B cell (primary cell): ENCODE measurements around the gene TOMM22. TPM values are rescaled to one million over a fixed set of nuclear protein-coding genes. Genes with fewer than 3 reads are reported as not detected.
A peak's percentile ranks its signal among the peaks of the same experiment; 100 is the strongest.

Experiments used
- ATAC-seq: fragments of 200-7000 bp; cut with Tn5 transposase; one replicate; pipeline ENCODE4 v1.10.0; 2021; ENCODE audit warnings: low read depth, mild to moderate bottlenecking, moderate number of reproducible peaks, moderate library complexity
- CTCF ChIA-PET: fragments of 350-600 bp; sonication (Branson Sonifier 250); formaldehyde crosslinking; loops from one replicate; lab custom pipeline; 2021; ENCODE audit warnings: antibody characterized with exemption, inconsistent platforms; lab: Charles Lee
- POLR2A ChIA-PET: fragments of 350-600 bp; sonication (Branson Sonifier 250); formaldehyde crosslinking; loops from one replicate; lab custom pipeline; 2021; ENCODE audit warnings: antibody characterized with exemption; lab: Charles Lee
- DNase-seq: peaks from one replicate; pipeline ENCODE4 v3.0.0; 2013
- H2AFZ ChIP-seq: 2 replicates; pipeline ENCODE4 v1.6.1; 2012; ENCODE audit warnings: mild to moderate bottlenecking, low read depth, low read length; ENCODE audit not compliant: insufficient read depth, poor library complexity, severe bottlenecking
- H3K27ac ChIP-seq, 2 donors: 1 replicate in 1 of 2; 2 replicates in 1 of 2; pipeline ENCODE4 v1.5.1; 2012 to 2013; ENCODE audit warnings: low read length in 2 of 2, mild to moderate bottlenecking in 2 of 2, moderate library complexity in 1 of 2
- H3K27me3 ChIP-seq, 4 experiments: fragments of 200-600 bp in 1 of 4; sonication (generic) in 1 of 4; replicated peaks in 1 of 4; 1 replicate in 2 of 4; 2 replicates in 2 of 4; pipeline versions ENCODE4 v1.6.1 to v1.7.0; 2013 to 2016; ENCODE audit warnings: low read length in 3 of 4, mild to moderate bottlenecking in 2 of 4, mixed read lengths in 1 of 4, moderate library complexity in 1 of 4; ENCODE audit not compliant: insufficient read depth in 4 of 4, control insufficient read depth in 3 of 4; ENCODE audit errors: control extremely low read depth in 1 of 4
- H3K36me3 ChIP-seq, 2 experiments: replicated peaks in 1 of 2; 1 replicate in 1 of 2; 2 replicates in 1 of 2; pipeline versions ENCODE4 v1.6.1 to v1.7.1; 2013; ENCODE audit warnings: low read length in 1 of 2; ENCODE audit not compliant: insufficient read depth in 2 of 2, control insufficient read depth in 1 of 2; ENCODE audit errors: control extremely low read depth in 1 of 2, extremely low read depth in 1 of 2
- H3K4me1 ChIP-seq, 2 donors: fragments of 200-600 bp in 1 of 2; sonication (generic) in 1 of 2; 1 replicate in 1 of 2; 2 replicates in 1 of 2; pipeline versions ENCODE4 v1.5.1 to v1.6.1; 2013 to 2017; ENCODE audit warnings: low read length in 2 of 2; ENCODE audit not compliant: control insufficient read depth in 2 of 2, insufficient read depth in 2 of 2
- H3K4me2 ChIP-seq: replicated peaks from 2 replicates; pipeline ENCODE3; 2012; ENCODE audit warnings: mild to moderate bottlenecking, low read depth, low read length; ENCODE audit not compliant: poor library complexity, severe bottlenecking
- H3K4me3 ChIP-seq, 5 experiments: fragments of 200-600 bp in 1 of 5; sonication (generic) in 1 of 5; 1 replicate in 3 of 5; 2 replicates in 2 of 5; pipeline versions ENCODE4 v1.5.1 to v1.7.0; 2011 to 2016; ENCODE audit warnings: low read length in 4 of 5, mild to moderate bottlenecking in 4 of 5, low read depth in 2 of 5, control low read depth in 1 of 5, moderate library complexity in 1 of 5; ENCODE audit not compliant: insufficient read depth in 1 of 5; ENCODE audit errors: control extremely low read depth in 1 of 5, extremely low read depth in 1 of 5
- H3K79me2 ChIP-seq: fragments of 200-600 bp; sonication (generic); one replicate; pipeline ENCODE4 v1.6.0; 2016; ENCODE audit warnings: low read length; ENCODE audit not compliant: control insufficient read depth, insufficient read depth
- H3K9ac ChIP-seq: fragments of 200-600 bp; sonication (generic); 2 replicates; pipeline ENCODE4 v1.6.1; 2017; ENCODE audit warnings: mild to moderate bottlenecking, low read length, moderate library complexity
- H3K9me3 ChIP-seq, 3 donors: one replicate each; pipeline versions ENCODE4 v1.6.1 to v1.7.1; 2013; ENCODE audit warnings: low read length in 2 of 3; ENCODE audit not compliant: control insufficient read depth in 2 of 3, insufficient read depth in 1 of 3; ENCODE audit errors: control extremely low read depth in 1 of 3
- H4K20me1 ChIP-seq: 2 replicates; pipeline ENCODE4 v1.6.0; 2012; ENCODE audit warnings: mild to moderate bottlenecking, low read length; ENCODE audit not compliant: insufficient read depth, control insufficient read depth, poor library complexity, severe bottlenecking
- H3K27ac Mint-ChIP-seq: one replicate; pipeline ENCODE4 v1.8.0; 2021; ENCODE audit warnings: mixed read lengths
- H3K27me3 Mint-ChIP-seq: one replicate; pipeline ENCODE4 v1.8.0; 2021; ENCODE audit warnings: mixed read lengths
- H3K4me1 Mint-ChIP-seq: one replicate; pipeline ENCODE4 v1.8.0; 2021; ENCODE audit warnings: mixed read lengths
- H3K4me3 Mint-ChIP-seq: one replicate; pipeline ENCODE4 v1.8.0; 2021; ENCODE audit warnings: mixed read lengths
- H3K9me3 Mint-ChIP-seq: one replicate; pipeline ENCODE4 v1.8.0; 2022; ENCODE audit warnings: mixed read lengths; ENCODE audit not compliant: insufficient read depth
- CTCF ChIP-seq: fragments of 200-600 bp; IDR thresholded peaks from one replicate; pipeline ENCODE4 v1.8.0; 2022; ENCODE audit warnings: antibody characterized with exemption, mild to moderate bottlenecking
- EZH2 ChIP-seq: IDR thresholded peaks from 2 replicates; pipeline ENCODE4 v1.6.1; 2012; ENCODE audit warnings: borderline replicate concordance, low read depth, mild to moderate bottlenecking, moderate library complexity, low read length; ENCODE audit not compliant: insufficient read depth, poor library complexity, severe bottlenecking
- WGBS: methylation state at CpG from one replicate; pipeline ENCODE4 v1.1.5; 2013; ENCODE audit warnings: missing lambda C conversion rate; ENCODE audit not compliant: insufficient coverage; 5-methylcytosine and 5-hydroxymethylcytosine counted together
- intact Hi-C: fragments of 100-400 bp; cut with micrococcal nuclease; formaldehyde crosslinking; loops from one replicate; pipeline ENCODE4 v1.10.0; 2022
- polyA plus RNA-seq: library from polyadenylated mRNA; depleted of rRNA; stranded (reverse); fragments of >200 nt; gene quantifications from 2 replicates; pipeline ENCODE4 v1.2.3, GENCODE V29; 2012
- total RNA-seq, 2 donors: library from RNA; stranded (reverse); fragments of 120-200 nt in 1 of 2; gene quantifications; 1 replicate in 1 of 2; 2 replicates in 1 of 2; pipeline versions ENCODE4 v1.2.3 to v1.2.4, GENCODE V29; 2013 to 2022

TOMM22 gene
- total and polyA plus RNA-seq, 2 donors (not counting 1 experiment from before 2014, with no cell fraction given): 21.5 to 47.6 TPM

- peak overlapping the region; percentile 53 for H3K27ac Mint-ChIP-seq
- 100% methylated on average over 1 of the region's 3 CpGs for WGBS
- Histone ChIP-seq H3K27me3 (no peaks in the 10 kb centered on the region), H3K27ac (peak overlapping the region; percentile 64 to 73), H3K4me2 (peak overlapping the region; percentile 87), H3K9me3 (no peaks in the 10 kb centered on the region), H2AFZ (no peak overlapping the region), H4K20me1 (peaks cover 93% of the 10 kb centered on the region), H3K9ac (no peak overlapping the region), H3K4me1 (peaks cover 44 to 45% of the 10 kb centered on the region in 2 donors), H3K4me3 (no peak overlapping the region), H3K36me3 (peaks cover 0 to 35% of the 10 kb centered on the region in 2 experiments), H3K79me2 (peaks cover 96% of the 10 kb centered on the region)
- H3K27me3 Mint-ChIP-seq: no peaks in the 10 kb centered on the region
- peaks cover 78% of the 10 kb centered on the region for H3K4me1 Mint-ChIP-seq
- intact Hi-C loops: no loop called here
- CTCF ChIA-PET: interaction anchor here (1.0 to 1.5 kb wide), 4 partner anchors 11 to 658 kb away, joined by 3 to 5 read pairs (median 3); no protein-coding TSS in a partner anchor
- no peak for ATAC-seq
- no peaks in the 10 kb centered on the region for H3K9me3 Mint-ChIP-seq
- TF ChIP-seq EZH2: no peak
- no peak for TF ChIP-seq CTCF
- DNase-seq: no peak
- POLR2A ChIA-PET: no interaction called here
- H3K4me3 Mint-ChIP-seq: no peak overlapping the region
Measured at GRCh38 chr22:38710351-38710750, 28.6 kb downstream of the TOMM22 start.

- Histone ChIP-seq H2AFZ (no peak overlapping the region), H3K4me3 (no peak overlapping the region), H3K79me2 (peaks cover 100% of the 10 kb centered on the region), H3K27ac (peak overlapping the region in 1 of 2 donors; percentile 73), H4K20me1 (peaks cover 98% of the 10 kb centered on the region), H3K4me1 (peaks cover 44 to 45% of the 10 kb centered on the region in 2 donors), H3K27me3 (no peaks in the 10 kb centered on the region), H3K4me2 (no peak overlapping the region), H3K9me3 (no peaks in the 10 kb centered on the region), H3K36me3 (peaks cover 0 to 40% of the 10 kb centered on the region in 2 experiments), H3K9ac (no peak overlapping the region)
- WGBS: no CpG with 5 or more reads among the region's 3 CpGs
- ChIA-PET CTCF (interaction anchor here (1.0 kb wide), 1 partner anchor 14 kb away, joined by 3 read pairs; no protein-coding TSS in a partner anchor), POLR2A (no interaction called here)
- H3K4me1 Mint-ChIP-seq: peaks cover 76% of the 10 kb centered on the region
- H3K27ac Mint-ChIP-seq: peak overlapping the region; percentile 10
- TF ChIP-seq CTCF: no peak
- ATAC-seq (no peak), DNase-seq (no peak)
- H3K27me3 Mint-ChIP-seq: no peaks in the 10 kb centered on the region
- no peak overlapping the region for H3K4me3 Mint-ChIP-seq
- intact Hi-C loops: no loop called here
- H3K9me3 Mint-ChIP-seq: no peaks in the 10 kb centered on the region
Measured at GRCh38 chr22:38710866-38711265, 29.1 kb downstream of the TOMM22 start.
